DLD1 (cell line): ENCODE results near the gene EPM2AIP1.
"Not testable (repeated sequence)": the region's sequence is repeated elsewhere in the genome, so short reads cannot be mapped to it uniquely, and the experiment has no call there.

Source experiments
- in situ Hi-C: cut with HindIII; loops from 2 replicates; pipeline ENCODE4 v1.10.0; 2017; ENCODE audit warnings: low sequenced_read_pairs

Gene EPM2AIP1

DNA sequence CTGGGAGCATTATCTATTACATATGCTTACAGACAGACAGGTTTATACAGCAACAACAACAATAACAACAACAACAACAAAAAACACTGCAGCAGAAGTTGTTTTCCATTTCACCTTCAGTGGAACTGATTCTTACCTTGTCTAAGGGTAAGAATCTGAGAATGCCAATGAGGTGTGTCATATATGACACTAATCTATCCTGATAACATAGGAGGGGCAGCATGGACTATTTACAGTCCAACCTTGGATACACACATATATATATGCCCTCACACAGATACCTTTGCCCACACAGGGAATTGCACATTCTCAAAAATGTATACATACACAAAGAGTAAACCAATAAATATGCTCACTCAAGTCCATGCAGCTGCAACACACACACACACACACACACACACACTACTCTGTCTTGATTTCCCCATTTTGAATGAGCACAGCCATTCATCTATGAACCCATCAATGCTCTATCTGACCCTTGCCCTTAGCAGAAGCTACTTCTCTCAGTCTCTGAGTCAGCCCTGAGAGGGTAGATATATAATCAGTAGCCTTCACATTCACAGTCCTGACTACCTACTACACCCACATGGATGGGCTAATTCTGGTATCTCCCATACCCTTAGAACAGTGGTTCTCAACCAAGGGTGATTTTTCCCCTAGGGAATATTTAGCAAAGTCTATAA lies 38.3 kb downstream of the EPM2AIP1 start:
- in situ Hi-C loops, result no loop called here

DNA sequence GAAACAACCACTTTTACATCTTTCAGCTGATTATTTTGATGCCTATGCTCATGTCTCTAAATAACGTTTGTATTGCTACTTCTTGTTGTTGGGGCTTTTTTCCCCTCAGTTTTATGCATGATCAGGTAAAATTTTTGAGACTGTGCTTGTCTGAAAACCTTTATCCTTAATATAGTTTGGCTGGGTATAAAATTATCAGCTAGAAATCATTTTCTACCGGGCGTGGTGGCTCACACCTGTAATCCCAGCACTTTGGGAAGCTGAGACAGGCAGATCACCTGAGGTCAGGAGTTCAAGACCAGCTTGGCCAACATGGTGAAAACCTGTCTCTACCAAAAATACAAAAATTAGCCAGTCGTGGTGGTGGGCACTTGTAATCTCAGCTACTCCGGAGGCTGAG lies 45.1 kb downstream of the EPM2AIP1 start:
- in situ Hi-C loops, result not testable (repeated sequence)

DNA sequence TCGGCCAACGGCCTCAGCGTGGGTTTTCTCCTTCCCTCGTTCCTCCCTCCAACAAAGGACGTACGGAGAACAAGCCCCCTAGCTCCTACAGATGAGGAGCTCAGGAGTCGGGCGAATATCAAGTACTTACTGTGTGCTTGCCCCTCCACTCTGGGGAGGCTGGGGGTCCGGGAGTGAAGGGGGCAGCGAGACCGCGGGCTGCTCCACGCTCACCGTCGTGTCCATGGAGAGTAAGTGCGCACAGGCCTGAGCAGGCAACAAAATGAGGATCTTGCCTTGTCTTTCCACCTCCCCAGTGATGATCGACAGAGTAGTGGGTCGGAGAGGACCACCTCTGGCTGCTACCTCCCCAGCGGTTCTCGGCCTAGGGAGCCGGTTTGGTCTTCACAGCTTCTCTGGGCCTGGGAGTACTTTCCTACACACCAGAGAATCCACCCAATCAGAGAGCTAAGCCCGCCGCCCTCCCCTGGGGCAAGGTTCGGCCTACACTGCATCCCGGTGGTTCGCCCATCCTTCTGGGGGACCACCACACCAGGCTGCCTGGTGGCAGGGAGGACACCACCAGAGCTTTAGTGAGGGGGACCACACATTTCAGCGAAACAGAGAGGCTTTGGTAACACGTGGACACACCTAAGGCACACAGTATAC lies 47.5 kb downstream of the EPM2AIP1 start:
- in situ Hi-C loops, result no loop called here

DNA sequence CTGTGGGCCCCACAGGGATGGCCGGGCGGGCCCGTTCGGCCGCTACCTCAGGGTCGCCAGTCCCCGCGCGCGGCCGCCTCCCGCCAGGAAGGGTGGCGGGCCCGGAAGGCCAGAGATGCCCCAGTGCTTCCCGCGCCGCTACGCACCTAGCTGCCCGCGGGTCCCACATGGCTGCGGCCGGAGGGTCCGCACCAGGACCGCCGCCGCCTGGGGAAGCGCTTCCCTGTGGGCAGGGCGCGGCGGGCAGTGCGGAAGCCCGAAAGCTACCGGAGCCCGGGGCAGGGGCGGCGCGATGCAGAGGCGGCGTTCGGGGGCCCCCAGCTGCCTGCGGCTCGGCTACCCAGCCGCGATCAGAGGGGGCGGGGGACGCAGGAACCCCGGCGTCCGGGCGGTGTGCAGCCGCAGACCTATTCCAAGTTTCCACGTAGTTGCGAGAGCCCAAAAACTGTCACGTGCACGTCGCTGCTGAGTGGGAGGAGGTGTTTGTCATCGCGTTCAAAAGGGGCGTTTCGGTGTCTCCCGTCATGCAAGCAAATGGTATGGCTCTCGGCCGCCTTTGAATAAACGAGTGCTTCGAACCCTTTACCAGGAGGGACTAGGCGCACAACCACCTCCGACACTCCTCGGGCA lies 48.2 kb downstream of the EPM2AIP1 start, which contains the start of gene TRANK1:
Gene TRANK1, minus strand, starts transcription at position 414 of the 630 bp plus-strand sequence. Its CDS starts 245 bp downstream, at position 169.
- in situ Hi-C loops, result no loop called here

DNA sequence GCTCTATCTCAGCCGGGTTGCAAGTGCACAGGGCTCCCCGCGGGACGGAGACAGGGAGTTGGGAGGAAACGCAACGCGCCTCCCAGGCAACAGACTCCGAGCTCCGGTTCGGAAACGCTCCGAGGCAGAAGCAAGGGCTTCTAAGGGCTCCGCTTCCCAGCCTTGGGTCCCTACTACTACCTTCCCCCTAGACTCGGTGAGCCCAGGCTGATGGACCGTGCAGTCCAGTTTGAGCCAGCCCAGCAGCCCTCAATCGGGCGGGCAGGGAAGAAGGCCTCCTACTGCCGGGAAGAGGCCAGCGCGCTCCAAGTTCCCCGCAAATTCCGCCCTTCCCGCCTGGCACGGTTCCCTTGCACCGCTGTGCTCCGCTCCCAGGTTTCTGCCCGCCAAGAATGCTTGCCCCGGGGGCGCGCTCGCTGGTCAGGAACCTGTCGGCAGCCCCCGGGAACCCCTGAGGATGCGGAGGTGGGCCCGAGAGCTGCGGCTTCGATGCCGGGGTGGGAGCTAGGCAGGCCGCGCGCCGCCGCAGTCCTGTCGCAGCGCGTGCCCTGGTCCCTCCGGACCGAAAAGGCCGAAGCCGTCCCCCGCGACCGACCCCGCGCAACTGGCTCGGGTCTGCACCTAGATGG lies 48.8 kb downstream of the EPM2AIP1 start:
- in situ Hi-C loops, result no loop called here

DNA sequence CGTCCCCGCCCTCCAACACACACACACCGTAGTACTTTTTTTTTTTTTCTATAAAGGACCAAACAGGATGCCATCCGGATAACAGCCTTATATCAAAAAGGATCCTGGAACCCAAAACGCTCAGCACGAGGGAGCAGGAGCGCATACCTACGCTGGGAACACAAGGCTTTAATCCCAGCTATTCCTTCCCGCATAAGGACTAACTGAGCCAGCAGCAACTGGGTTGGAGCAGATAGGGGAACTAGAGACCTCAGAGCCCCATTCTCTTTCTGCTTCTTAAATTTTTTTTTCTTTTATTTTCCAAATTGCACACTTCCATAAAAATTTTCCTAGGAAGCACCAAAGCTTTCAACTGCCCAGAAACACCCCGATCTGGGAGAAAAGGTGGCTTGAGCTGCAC lies 49.3 kb downstream of the EPM2AIP1 start:
- in situ Hi-C loops, result no loop called here

DNA sequence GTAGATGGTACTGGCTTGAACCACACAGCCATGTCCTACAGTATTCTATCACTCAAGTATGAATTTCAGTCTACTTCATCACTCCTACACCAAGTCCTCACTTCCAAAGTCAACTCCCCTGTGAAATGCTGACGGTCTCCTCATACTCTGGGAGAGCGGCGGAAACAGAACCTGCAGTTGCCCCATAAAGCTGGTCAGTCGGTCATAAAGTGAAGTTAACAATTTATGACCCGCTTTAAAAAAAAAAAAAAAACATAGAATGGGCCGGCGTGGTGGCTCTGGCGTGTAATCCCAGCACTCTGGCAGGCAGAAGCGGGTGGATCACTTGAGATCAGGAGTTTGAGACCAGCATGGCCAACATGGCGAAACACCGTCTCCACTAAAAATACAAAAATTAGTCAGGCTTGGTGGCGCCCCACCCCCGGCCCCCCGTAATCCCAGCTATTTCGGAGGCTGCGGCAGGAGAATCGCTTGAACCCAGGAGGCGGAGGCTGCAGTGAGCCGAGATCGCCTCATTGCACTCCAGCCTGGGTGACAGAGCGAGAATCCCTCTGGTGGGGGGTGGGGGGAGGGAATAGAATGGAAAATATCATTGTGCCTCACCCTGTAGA lies 50.2 kb downstream of the EPM2AIP1 start:
- in situ Hi-C loops, result no loop called here

DNA sequence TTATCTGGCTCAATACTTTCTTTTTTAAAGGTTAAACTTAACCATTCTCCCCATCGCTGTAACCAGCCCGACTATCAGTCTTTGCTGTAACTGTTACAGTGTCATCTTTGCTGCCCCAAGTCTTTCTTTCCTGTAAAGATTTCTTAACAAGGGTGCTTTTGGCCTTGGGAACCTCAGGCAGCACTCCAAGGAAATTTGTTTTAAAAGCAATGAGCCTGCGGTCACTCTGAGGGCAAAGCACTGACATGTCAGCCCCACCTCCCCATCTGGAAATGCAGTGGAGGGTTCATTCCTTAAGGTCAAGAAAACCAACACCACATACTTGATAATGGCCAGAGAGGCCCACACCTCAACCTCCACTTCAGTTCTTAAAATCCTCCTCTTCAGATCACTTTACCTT lies 51.3 kb downstream of the EPM2AIP1 start:
- in situ Hi-C loops, result no loop called here

DNA sequence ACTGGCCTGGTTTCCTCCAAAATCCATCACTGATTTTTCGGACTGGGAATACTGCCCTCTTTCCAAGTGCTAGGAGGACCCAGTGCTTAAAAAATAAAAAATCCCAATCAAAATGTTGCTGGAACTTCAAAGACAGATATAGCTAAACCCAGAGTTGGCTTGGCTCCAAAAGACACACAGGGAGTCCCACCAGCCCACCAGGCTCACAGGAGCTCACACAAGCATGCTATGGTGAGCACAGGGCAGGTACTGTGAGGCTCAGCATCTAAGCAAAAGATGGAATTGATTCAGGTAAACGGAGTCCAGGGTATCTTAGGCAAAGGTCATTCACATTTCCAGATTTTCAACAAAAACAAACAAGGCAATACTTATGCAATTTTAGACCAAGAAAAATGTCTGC lies 51.8 kb downstream of the EPM2AIP1 start:
- in situ Hi-C loops, result no loop called here

DNA sequence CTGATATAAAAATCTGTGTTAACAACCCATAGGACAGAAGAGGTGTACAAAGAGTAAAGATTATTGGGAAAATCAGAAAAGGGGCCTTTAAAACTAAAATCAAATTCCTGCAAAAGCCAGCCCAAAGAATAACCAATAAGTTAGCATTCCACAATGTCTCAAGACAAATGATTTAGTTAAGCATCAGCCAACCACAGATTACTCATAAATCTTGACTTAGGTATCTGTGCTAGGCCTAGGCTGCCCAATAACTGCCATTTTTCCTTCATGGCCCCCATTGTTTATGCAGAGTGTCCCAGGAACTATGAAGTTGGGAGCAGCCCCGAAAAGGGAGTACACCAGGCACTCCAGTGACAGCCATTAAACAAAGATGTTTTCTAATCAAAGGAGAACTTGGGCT lies 55.4 kb downstream of the EPM2AIP1 start:
- in situ Hi-C loops, result no loop called here
